22Rv1 (cell line): ENCODE measurements around the gene COL7A1.

Experiments used
- H3K27ac ChIP-seq: fragments of 450-650 bp; 2 replicates; pipeline ENCODE4 v1.5.1; 2017
- ZFX ChIP-seq: fragments of 450-650 bp; IDR thresholded peaks from 2 replicates; pipeline ENCODE4 v1.6.1; 2017; ENCODE audit warnings: antibody characterized with exemption, borderline replicate concordance
- TF ChIP-seq, protein P1 (sequence below): fragments of 450-650 bp; IDR thresholded peaks from 2 replicates; pipeline ENCODE4 v1.5.1; 2017; ENCODE audit warnings: mild to moderate bottlenecking

COL7A1 gene

DNA sequence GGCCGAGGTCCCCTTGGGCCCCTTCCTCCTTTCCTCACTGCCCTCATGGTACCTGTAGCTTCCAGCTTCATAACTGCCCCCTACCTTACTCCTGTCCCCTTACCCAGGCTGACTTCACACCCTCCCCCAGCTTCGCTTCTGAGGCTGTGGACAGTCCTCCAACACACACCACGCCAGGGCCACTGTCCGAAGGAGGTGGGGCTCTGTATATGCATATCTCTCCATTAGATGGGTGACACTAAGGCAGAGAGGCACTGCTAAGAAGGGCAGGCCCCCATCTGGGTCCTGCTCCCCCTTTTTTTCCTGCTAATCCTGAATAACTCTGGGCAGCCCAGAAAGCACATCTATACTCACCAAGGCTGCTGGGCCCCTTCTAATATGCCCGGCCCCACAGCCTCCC, 1.0 kb upstream of the COL7A1 start:
- TF ChIP-seq ZFX = no peak
- TF ChIP-seq, protein P1, sequence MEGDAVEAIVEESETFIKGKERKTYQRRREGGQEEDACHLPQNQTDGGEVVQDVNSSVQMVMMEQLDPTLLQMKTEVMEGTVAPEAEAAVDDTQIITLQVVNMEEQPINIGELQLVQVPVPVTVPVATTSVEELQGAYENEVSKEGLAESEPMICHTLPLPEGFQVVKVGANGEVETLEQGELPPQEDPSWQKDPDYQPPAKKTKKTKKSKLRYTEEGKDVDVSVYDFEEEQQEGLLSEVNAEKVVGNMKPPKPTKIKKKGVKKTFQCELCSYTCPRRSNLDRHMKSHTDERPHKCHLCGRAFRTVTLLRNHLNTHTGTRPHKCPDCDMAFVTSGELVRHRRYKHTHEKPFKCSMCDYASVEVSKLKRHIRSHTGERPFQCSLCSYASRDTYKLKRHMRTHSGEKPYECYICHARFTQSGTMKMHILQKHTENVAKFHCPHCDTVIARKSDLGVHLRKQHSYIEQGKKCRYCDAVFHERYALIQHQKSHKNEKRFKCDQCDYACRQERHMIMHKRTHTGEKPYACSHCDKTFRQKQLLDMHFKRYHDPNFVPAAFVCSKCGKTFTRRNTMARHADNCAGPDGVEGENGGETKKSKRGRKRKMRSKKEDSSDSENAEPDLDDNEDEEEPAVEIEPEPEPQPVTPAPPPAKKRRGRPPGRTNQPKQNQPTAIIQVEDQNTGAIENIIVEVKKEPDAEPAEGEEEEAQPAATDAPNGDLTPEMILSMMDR = no peak
- H3K27ac ChIP-seq = no peak overlapping the region

DNA sequence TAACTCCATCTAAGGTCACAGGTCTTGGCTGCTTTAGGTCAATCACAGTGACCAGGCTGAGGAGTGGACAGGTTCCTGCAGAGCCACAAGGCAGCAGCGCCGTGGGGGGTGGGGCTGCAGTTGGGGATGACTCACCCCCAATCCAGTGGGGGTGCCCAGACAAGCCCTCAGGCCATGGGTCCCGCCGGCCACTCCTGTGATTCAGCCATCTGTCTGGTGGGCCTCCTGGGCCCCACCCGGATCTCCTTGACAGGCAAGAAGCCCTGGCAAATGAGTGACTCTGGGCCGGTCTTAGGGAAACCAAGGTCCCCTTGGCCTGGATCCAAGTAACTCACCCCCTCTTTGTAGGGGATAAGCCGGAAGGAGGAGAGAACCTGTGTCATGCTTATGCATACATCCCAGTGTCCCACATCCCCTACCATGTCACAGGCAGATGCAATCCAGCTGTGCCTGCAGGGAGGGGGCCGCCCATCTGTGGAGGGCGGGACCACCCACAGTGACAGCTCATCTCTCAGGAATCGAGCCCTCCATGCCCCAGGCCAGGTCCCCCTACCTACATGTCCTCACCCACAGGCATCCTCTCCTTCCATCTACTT, 495 bp upstream of the COL7A1 start:
- H3K27ac ChIP-seq = no peak overlapping the region
- TF ChIP-seq, protein P1 = no peak
- no peak for TF ChIP-seq ZFX

DNA sequence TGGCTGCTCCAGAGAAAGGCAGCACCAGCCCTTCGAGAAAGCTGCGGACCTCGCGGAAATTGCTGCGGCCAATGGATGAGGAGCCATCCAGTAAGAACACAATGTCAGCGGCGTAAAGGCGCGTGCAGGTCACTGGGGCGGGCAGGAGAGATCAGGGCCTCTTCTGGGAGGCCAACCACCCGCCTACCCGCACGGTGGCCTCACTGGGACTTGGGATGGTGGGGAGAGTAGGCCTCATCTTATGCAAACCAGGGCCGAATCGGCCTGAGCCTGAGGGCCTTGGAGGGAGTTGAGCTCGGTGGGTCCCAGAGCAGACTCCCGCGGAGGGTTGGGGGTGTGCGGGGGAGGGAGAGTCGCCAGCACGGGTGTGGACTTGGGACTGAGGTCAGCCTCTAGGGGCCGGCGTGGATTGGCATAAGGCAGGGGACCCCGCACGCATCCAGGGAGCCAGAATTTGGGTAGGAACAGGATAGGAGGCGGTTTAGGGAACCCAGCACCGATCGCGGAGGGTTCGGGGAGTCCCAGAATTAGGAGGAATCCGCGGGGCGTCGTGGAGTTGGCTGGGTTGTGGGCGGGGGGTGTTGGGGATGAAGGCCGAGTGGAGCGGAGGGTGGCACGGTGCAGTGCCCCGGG, 596 bp downstream of the COL7A1 start:
- TF ChIP-seq ZFX = no peak
- TF ChIP-seq, protein P1 = no peak
- H3K27ac ChIP-seq = no peak overlapping the region

DNA sequence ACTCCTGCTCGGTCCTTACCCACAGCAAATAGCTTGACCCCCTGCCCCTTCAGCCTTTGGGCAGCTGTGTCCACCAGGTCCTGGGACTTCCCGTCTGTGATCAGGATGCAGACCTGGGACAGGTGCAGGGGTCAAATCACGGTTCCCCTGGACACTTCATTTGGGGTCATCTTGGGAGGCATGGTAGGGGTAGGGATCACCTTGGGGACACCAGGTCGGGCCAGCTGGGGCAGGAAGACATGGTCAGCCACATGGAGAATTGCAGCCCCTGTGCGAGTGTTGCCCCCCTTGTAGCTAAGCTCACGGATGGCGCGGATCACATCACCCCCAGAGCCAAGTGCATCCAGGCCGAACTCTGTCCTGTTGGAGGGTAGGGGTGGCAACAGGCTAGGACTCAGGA, 1.8 kb downstream of the COL7A1 start:
- no peak overlapping the region for H3K27ac ChIP-seq
- no peak for TF ChIP-seq ZFX
- TF ChIP-seq, protein P1 = no peak

DNA sequence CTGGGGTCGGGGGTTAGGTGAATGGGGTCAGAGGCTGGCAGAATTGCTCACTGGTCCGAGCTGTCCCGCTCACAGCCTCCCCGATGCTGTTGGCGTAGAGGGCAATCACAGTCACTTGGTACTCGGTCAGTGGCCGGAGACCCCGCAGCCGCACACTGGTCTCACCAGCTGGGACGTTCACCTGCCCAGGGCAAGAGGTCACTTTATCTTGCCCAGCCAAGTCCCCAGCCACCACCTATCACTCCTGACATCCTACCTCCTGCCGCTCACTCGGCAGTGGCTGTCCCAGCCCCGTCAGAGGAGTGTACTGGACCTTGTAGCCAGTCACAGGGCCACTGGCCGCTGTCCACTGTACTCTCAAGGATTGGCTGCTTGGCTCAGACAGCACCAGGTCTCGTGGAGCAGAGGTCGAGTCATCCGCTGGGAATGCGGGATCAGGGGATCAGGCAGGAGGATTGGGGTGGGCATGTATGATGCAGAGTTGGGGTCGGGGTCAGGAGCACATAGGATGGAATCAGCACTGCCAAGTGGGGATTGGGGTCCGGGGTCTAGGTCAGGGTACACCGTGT, 2.5 kb downstream of the COL7A1 start:
- TF ChIP-seq, protein P1 = no peak
- no peak for TF ChIP-seq ZFX
- no peak overlapping the region for H3K27ac ChIP-seq

DNA sequence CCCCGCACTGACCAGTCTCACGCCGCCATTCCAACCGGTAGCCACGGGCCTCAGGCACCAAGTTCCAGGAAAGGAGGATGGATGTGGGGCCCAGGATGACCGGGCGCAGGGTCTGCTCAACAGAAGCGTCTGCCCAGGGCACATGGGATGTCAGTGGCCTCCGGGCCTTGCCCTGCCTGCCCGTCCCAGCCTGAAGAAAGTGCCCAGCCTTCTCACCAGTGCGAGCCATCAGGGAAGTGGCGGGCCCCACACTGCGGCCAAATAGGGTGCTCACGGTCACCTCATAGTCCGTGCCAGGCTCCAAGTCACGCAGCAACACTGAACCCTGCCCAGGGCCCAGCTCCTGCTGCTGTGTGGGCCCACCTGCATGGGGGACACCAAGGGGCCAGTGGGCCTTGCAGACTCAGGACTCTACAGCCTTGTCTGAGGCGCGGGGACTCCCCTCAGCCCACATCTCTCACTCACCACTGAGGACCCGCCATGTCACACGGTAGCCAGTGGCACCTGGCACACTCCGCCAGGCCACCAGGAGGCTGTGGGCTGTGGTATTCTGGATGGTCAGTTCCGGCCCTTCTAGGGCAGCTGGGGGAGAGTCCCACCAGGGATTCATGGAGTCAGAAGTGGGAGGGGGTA, 3.1 kb downstream of the COL7A1 start:
- TF ChIP-seq, protein P1 = no peak
- no peak for TF ChIP-seq ZFX
- H3K27ac ChIP-seq = no peak overlapping the region

DNA sequence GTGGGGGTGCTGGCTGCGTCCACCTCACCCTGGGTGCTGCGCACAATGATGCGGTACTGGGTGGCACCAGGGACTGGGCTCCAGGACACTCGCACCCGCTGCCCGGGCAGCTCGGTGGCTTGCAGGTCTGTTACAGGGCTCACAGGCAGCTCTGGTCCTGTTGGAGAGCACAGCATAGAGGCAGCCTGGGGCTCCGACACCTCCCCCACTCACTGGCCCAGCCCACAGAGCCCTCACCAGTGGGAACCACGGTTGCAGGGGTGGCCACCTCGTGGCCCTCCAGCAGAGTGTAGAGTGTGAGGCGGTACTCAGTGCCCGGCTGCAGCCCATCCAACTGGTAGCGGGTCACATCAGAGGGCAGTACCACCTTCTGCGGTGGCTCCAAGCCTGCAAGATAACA, 3.7 kb downstream of the COL7A1 start:
- no peak overlapping the region for H3K27ac ChIP-seq
- TF ChIP-seq, protein P1 = no peak
- no peak for TF ChIP-seq ZFX
